NB4 (cell line): ENCODE data around the gene YEATS2.

Experiments
- MYC ChIP-seq: IDR thresholded peaks from 2 replicates; pipeline ENCODE4 v1.6.1; 2011; ENCODE audit warnings: low read depth, low read length
- POLR2A ChIP-seq: IDR thresholded peaks from 2 replicates; pipeline ENCODE4 v1.6.1; 2011; ENCODE audit warnings: mild to moderate bottlenecking; ENCODE audit not compliant: insufficient read length; ENCODE audit errors: extremely low read depth
- TF ChIP-seq, protein P1 (sequence below): IDR thresholded peaks from one replicate; pipeline ENCODE4 v1.5.1; 2012; ENCODE audit warnings: low read depth, low read length
- TF ChIP-seq, protein P2 (sequence below): IDR thresholded peaks from 2 replicates; pipeline ENCODE4 v1.6.1; 2011; ENCODE audit warnings: low read depth, low read length

- TF ChIP-seq, protein P1, sequence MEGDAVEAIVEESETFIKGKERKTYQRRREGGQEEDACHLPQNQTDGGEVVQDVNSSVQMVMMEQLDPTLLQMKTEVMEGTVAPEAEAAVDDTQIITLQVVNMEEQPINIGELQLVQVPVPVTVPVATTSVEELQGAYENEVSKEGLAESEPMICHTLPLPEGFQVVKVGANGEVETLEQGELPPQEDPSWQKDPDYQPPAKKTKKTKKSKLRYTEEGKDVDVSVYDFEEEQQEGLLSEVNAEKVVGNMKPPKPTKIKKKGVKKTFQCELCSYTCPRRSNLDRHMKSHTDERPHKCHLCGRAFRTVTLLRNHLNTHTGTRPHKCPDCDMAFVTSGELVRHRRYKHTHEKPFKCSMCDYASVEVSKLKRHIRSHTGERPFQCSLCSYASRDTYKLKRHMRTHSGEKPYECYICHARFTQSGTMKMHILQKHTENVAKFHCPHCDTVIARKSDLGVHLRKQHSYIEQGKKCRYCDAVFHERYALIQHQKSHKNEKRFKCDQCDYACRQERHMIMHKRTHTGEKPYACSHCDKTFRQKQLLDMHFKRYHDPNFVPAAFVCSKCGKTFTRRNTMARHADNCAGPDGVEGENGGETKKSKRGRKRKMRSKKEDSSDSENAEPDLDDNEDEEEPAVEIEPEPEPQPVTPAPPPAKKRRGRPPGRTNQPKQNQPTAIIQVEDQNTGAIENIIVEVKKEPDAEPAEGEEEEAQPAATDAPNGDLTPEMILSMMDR = no peak
- TF ChIP-seq POLR2A = no peak
- TF ChIP-seq MYC = no peak
- TF ChIP-seq, protein P2, sequence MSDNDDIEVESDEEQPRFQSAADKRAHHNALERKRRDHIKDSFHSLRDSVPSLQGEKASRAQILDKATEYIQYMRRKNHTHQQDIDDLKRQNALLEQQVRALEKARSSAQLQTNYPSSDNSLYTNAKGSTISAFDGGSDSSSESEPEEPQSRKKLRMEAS = no peak
Measured at GRCh38 chr3:183766107-183766506, 68.5 kb downstream of the YEATS2 start.
